Measurements from ENCODE around the gene SDHAF4.

Gene SDHAF4

GRCh38 chr6:70566751-70567382, at the start of gene SDHAF4:
TSS of gene SDHAF4 (plus strand) at chr6:70566930. CDS start at chr6:70566941, 11 bp downstream.
- Histone ChIP-seq H3K4me2 (ENCODE audit: low read length) (peak within 1 kb of the TSS; percentile 92), H3K79me2 (ENCODE audit: insufficient read depth, low read length) (peaks cover 3% of the 10 kb centered on the region; the same call in 1 of the 2 replicates), H3F3A (ENCODE audit: insufficient read depth, low read length) (no peaks in the 10 kb centered on the region), H3K9me3 (ENCODE audit: low read length) (no peaks in the 10 kb centered on the region), H3K9ac (ENCODE audit: low read length) (peak within 1 kb of the TSS; percentile 88), H4K20me1 (ENCODE audit: insufficient read depth, low read length) (no peaks in the 10 kb centered on the region), H3K9me2 (ENCODE audit: low read depth, low read length) (no peaks in the 10 kb centered on the region), H3K4me1 (ENCODE audit: insufficient read depth, low read length, severe bottlenecking) (peaks cover 9% of the 10 kb centered on the region), H3K36me3 (ENCODE audit: insufficient read depth, low read length) (peaks cover 20% of the 10 kb centered on the region), H3K27ac (ENCODE audit: low read depth, low read length, poor library complexity, severe bottlenecking) (peak within 1 kb of the TSS; percentile 37), H3K4me3 (ENCODE audit: low read depth, low read length, poor library complexity, severe bottlenecking) (peak within 1 kb of the TSS; percentile 85), H3K27me3 (ENCODE audit: insufficient read depth, low read length) (no peaks in the 10 kb centered on the region), H2AFZ (ENCODE audit: low read length) (peak within 1 kb of the TSS; percentile 95)
- no peak for TF ChIP-seq EZH2 (IDR thresholded peaks at IDR 0.05; ENCODE audit: borderline replicate concordance, low read length)

- Histone ChIP-seq H3F3A (ENCODE audit: insufficient read depth, low read length) (no peaks in the 10 kb centered on the region), H3K9me3 (ENCODE audit: low read length) (no peaks in the 10 kb centered on the region), H3K36me3 (ENCODE audit: insufficient read depth, low read length) (no peaks in the 10 kb centered on the region), H3K4me2 (ENCODE audit: low read length) (no peak overlapping the region), H3K27me3 (ENCODE audit: insufficient read depth, low read length) (no peaks in the 10 kb centered on the region), H3K4me3 (ENCODE audit: low read depth, low read length, poor library complexity, severe bottlenecking) (no peak overlapping the region), H3K4me1 (ENCODE audit: insufficient read depth, low read length, severe bottlenecking) (no peaks in the 10 kb centered on the region), H3K9ac (ENCODE audit: low read length) (no peak overlapping the region), H2AFZ (ENCODE audit: low read length) (no peak overlapping the region), H3K79me2 (ENCODE audit: insufficient read depth, low read length) (no peaks in the 10 kb centered on the region), H4K20me1 (ENCODE audit: insufficient read depth, low read length) (no peaks in the 10 kb centered on the region), H3K27ac (ENCODE audit: low read depth, low read length, poor library complexity, severe bottlenecking) (no peak overlapping the region), H3K9me2 (ENCODE audit: low read depth, low read length) (no peaks in the 10 kb centered on the region)
- TF ChIP-seq EZH2 (IDR thresholded peaks at IDR 0.05; ENCODE audit: borderline replicate concordance, low read length) = no peak
- no peak for TF ChIP-seq CTCF (IDR thresholded peaks at IDR 0.05; ENCODE audit: low read length)
These were observed 48.0 kb upstream of the SDHAF4 start for GRCh38 chr6:70518723-70519122.

GRCh38 chr6:70520575-70520974, 46.2 kb upstream of the SDHAF4 start:
- H3K79me2 ChIP-seq (ENCODE audit: insufficient read depth, low read length) = no peaks in the 10 kb centered on the region
- H3K4me1 ChIP-seq (ENCODE audit: insufficient read depth, low read length, severe bottlenecking) = no peaks in the 10 kb centered on the region
- H3K9me3 ChIP-seq (ENCODE audit: low read length) = no peaks in the 10 kb centered on the region
- no peak overlapping the region for H3K4me3 ChIP-seq (ENCODE audit: low read depth, low read length, poor library complexity, severe bottlenecking)
- no peaks in the 10 kb centered on the region for H4K20me1 ChIP-seq (ENCODE audit: insufficient read depth, low read length)
- no peak overlapping the region for H3K9ac ChIP-seq (ENCODE audit: low read length)
- H3K27me3 ChIP-seq (ENCODE audit: insufficient read depth, low read length) = no peaks in the 10 kb centered on the region
- H3K36me3 ChIP-seq (ENCODE audit: insufficient read depth, low read length) = peaks cover 9% of the 10 kb centered on the region; the same call in 1 of the 2 replicates
- no peak overlapping the region for H3K27ac ChIP-seq (ENCODE audit: low read depth, low read length, poor library complexity, severe bottlenecking)
- H3K9me2 ChIP-seq (ENCODE audit: low read depth, low read length) = no peaks in the 10 kb centered on the region
- H3K4me2 ChIP-seq (ENCODE audit: low read length) = no peak overlapping the region
- TF ChIP-seq CTCF (IDR thresholded peaks at IDR 0.05; ENCODE audit: low read length) = peak; percentile 48
- TF ChIP-seq EZH2 (IDR thresholded peaks at IDR 0.05; ENCODE audit: borderline replicate concordance, low read length) = no peak
- no peak overlapping the region for H2AFZ ChIP-seq (ENCODE audit: low read length)
- H3F3A ChIP-seq (ENCODE audit: insufficient read depth, low read length) = no peaks in the 10 kb centered on the region

Data from OCI-LY1 (cell line).